ENCODE measurements around the gene MYCN.

DNA sequence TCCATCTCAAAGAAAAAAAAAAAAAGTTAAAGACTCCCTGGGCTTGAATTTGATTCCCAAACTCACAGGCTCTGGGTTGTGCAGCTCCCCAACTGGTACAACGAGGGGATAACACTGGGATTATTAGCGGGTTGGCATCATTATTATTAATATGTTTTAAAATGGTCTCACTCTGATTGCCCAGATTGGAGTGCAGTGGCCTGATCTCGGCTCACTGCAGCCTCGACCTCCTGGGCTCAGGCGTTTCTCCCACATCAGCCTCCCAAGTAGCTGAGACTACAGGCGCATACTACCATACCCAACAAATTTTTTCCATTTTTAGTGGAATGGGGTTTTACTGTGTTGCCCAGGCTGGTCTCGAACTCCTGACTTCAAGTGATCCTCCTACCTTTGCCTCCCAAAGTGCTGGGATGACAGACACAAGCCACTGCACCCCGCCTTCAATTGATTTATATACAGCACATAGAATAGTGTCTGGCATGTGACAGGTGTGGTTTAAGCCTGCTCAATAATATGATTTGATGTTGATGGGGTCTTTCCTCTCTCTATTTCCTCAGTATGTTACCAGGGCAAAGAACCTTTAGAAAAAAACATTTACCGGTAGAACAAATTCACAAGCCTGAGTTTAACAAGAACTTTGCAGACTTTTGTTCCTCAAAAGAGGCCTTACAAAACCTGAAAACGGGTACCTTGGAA is 12.2 kb downstream of the MYCN start:
- TF ChIP-seq, protein P1, sequence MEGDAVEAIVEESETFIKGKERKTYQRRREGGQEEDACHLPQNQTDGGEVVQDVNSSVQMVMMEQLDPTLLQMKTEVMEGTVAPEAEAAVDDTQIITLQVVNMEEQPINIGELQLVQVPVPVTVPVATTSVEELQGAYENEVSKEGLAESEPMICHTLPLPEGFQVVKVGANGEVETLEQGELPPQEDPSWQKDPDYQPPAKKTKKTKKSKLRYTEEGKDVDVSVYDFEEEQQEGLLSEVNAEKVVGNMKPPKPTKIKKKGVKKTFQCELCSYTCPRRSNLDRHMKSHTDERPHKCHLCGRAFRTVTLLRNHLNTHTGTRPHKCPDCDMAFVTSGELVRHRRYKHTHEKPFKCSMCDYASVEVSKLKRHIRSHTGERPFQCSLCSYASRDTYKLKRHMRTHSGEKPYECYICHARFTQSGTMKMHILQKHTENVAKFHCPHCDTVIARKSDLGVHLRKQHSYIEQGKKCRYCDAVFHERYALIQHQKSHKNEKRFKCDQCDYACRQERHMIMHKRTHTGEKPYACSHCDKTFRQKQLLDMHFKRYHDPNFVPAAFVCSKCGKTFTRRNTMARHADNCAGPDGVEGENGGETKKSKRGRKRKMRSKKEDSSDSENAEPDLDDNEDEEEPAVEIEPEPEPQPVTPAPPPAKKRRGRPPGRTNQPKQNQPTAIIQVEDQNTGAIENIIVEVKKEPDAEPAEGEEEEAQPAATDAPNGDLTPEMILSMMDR (IDR thresholded peaks at IDR 0.05): no peak
- TF ChIP-seq, protein P2, sequence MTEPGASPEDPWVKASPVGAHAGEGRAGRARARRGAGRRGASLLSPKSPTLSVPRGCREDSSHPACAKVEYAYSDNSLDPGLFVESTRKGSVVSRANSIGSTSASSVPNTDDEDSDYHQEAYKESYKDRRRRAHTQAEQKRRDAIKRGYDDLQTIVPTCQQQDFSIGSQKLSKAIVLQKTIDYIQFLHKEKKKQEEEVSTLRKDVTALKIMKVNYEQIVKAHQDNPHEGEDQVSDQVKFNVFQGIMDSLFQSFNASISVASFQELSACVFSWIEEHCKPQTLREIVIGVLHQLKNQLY (CRISPR knock-in tag; IDR thresholded peaks at IDR 0.05): no peak
- TF ChIP-seq, protein P3, sequence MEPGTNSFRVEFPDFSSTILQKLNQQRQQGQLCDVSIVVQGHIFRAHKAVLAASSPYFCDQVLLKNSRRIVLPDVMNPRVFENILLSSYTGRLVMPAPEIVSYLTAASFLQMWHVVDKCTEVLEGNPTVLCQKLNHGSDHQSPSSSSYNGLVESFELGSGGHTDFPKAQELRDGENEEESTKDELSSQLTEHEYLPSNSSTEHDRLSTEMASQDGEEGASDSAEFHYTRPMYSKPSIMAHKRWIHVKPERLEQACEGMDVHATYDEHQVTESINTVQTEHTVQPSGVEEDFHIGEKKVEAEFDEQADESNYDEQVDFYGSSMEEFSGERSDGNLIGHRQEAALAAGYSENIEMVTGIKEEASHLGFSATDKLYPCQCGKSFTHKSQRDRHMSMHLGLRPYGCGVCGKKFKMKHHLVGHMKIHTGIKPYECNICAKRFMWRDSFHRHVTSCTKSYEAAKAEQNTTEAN (CRISPR knock-in tag; IDR thresholded peaks at IDR 0.05): no peak
- TF ChIP-seq CBFB (CRISPR knock-in tag; IDR thresholded peaks at IDR 0.05; ENCODE audit: low read depth) (no peak), ZNF416 (CRISPR knock-in tag; IDR thresholded peaks at IDR 0.05) (no peak)

Measured in WTC11 (cell line).